ENCODE data around the gene MVD. TPM values are rescaled to one million over a fixed set of nuclear protein-coding genes. Genes with fewer than 3 reads are reported as not detected.
A peak's percentile ranks its signal among the peaks of the same experiment; 100 is the strongest.

The MVD gene
- total and polyA plus RNA-seq, 2 of the 13 experiments (the other 11 are each of a cell fraction or from before 2014, with no cell fraction given): 28.1 to 187 TPM

- TF ChIP-seq ZNF615 (CRISPR knock-in tag; IDR thresholded peaks at IDR 0.05; ENCODE audit: borderline replicate concordance) (peak; percentile 93; the same call in 1 of the 2 replicates), ISL2 (CRISPR knock-in tag; IDR thresholded peaks at IDR 0.05) (peak; percentile 43; the same call in 1 of the 2 replicates), ASH2L (IDR thresholded peaks at IDR 0.05; ENCODE audit: insufficient read length, low read depth, low read length) (peak; percentile 85), KMT2A (CRISPR knock-in tag; IDR thresholded peaks at IDR 0.05) (peak; percentile 48; the same call in 1 of the 2 replicates), NFIB (CRISPR knock-in tag; IDR thresholded peaks at IDR 0.05; ENCODE audit: borderline replicate concordance) (no peak), ZNF770 (CRISPR knock-in tag; IDR thresholded peaks at IDR 0.05) (peak; percentile 83), STAT5B (CRISPR knock-in tag; IDR thresholded peaks at IDR 0.05) (0 out of 2 replicates have a peak, but pooled peaks have one; percentile 69), RFXAP (CRISPR knock-in tag; IDR thresholded peaks at IDR 0.05; ENCODE audit: borderline replicate concordance) (no peak), ZNF782 (CRISPR knock-in tag; IDR thresholded peaks at IDR 0.05; ENCODE audit: borderline replicate concordance) (no peak), ZNF616 (CRISPR knock-in tag; IDR thresholded peaks at IDR 0.05; ENCODE audit: low read depth) (peak; percentile 18; the same call in 1 of the 2 replicates), ZNF10 (CRISPR knock-in tag; IDR thresholded peaks at IDR 0.05; ENCODE audit: borderline replicate concordance, low read depth) (no peak), KLF16 (CRISPR knock-in tag; IDR thresholded peaks at IDR 0.05) (peak in 1 of 2 experiments; percentile 91; a peak in 2 of 4 replicates), ZNF790 (CRISPR knock-in tag; IDR thresholded peaks at IDR 0.05; ENCODE audit: borderline replicate concordance) (no peak; the same call in 1 of the 2 replicates), ELF4 (CRISPR knock-in tag; IDR thresholded peaks at IDR 0.05; ENCODE audit: borderline replicate concordance) (0 out of 2 replicates have a peak, but pooled peaks have one; percentile 54), SMAD9 (CRISPR knock-in tag; IDR thresholded peaks at IDR 0.05) (no peak), PRDM4 (CRISPR knock-in tag; IDR thresholded peaks at IDR 0.05; ENCODE audit: borderline replicate concordance) (no peak), MBD4 (IDR thresholded peaks at IDR 0.05; ENCODE audit: borderline replicate concordance, low read length) (no peak), ZBTB39 (CRISPR knock-in tag; IDR thresholded peaks at IDR 0.05) (no peak), ZNF792 (CRISPR knock-in tag; IDR thresholded peaks at IDR 0.05) (peak; percentile 69; the same call in 1 of the 2 replicates), ZNF652 (CRISPR knock-in tag; IDR thresholded peaks at IDR 0.05; ENCODE audit: borderline replicate concordance, low read depth) (no peak), PITX1 (CRISPR knock-in tag; IDR thresholded peaks at IDR 0.05) (peak; percentile 44; the same call in 1 of the 2 replicates), TMF1 (CRISPR knock-in tag; IDR thresholded peaks at IDR 0.05; ENCODE audit: low read depth) (peak; percentile 82), PAWR (CRISPR knock-in tag; IDR thresholded peaks at IDR 0.05; ENCODE audit: borderline replicate concordance) (no peak), MED1 (CRISPR knock-in tag; IDR thresholded peaks at IDR 0.05) (peak; percentile 92)
Measured at GRCh38 chr16:88651276-88651988, 11.5 kb downstream of the MVD start (continued).

Measured in HepG2 (cell line).